ENCODE results near the gene PTPRS.

PTPRS gene

GRCh38 chr19:5337708-5338655 is 2.6 kb downstream of the PTPRS start:
- TF ChIP-seq, protein P1, sequence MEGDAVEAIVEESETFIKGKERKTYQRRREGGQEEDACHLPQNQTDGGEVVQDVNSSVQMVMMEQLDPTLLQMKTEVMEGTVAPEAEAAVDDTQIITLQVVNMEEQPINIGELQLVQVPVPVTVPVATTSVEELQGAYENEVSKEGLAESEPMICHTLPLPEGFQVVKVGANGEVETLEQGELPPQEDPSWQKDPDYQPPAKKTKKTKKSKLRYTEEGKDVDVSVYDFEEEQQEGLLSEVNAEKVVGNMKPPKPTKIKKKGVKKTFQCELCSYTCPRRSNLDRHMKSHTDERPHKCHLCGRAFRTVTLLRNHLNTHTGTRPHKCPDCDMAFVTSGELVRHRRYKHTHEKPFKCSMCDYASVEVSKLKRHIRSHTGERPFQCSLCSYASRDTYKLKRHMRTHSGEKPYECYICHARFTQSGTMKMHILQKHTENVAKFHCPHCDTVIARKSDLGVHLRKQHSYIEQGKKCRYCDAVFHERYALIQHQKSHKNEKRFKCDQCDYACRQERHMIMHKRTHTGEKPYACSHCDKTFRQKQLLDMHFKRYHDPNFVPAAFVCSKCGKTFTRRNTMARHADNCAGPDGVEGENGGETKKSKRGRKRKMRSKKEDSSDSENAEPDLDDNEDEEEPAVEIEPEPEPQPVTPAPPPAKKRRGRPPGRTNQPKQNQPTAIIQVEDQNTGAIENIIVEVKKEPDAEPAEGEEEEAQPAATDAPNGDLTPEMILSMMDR (IDR thresholded peaks at IDR 0.05; ENCODE audit: low read depth, low read length) = no peak
- TF ChIP-seq EZH2phosphoT487 (IDR thresholded peaks at IDR 0.05; ENCODE audit: low read depth) = no peak

GRCh38 chr19:5337126-5337525 is 3.5 kb downstream of the PTPRS start:
- Histone ChIP-seq H3K4me2 (ENCODE audit: low read length) (no peak overlapping the region), H3K79me2 (ENCODE audit: low read length) (no peaks in the 10 kb centered on the region), H2AFZ (ENCODE audit: low read depth, low read length) (no peak overlapping the region), H3K27ac (ENCODE audit: low read length) (no peak overlapping the region), H3K36me3 (replicated peaks; ENCODE audit: low read depth, low read length) (no peaks in the 10 kb centered on the region), H4K20me1 (ENCODE audit: insufficient read depth, low read length) (no peaks in the 10 kb centered on the region), H3K27me3 (ENCODE audit: low read depth, low read length) (peaks cover 24% of the 10 kb centered on the region), H3K4me3 (ENCODE audit: low read length) (no peak overlapping the region), H3K4me1 (ENCODE audit: low read length) (peaks cover 33% of the 10 kb centered on the region), H3K9me3 (ENCODE audit: insufficient read depth, low read length) (no peaks in the 10 kb centered on the region), H3K9ac (ENCODE audit: low read length) (no peak overlapping the region)
- TF ChIP-seq, protein P1 (IDR thresholded peaks at IDR 0.05; ENCODE audit: low read depth, low read length) = no peak
- TF ChIP-seq EZH2phosphoT487 (IDR thresholded peaks at IDR 0.05; ENCODE audit: low read depth) = no peak

More at GRCh38 chr19:5337708-5338655, 2.6 kb downstream of the PTPRS start:
- no peak overlapping the region for H2AFZ ChIP-seq (ENCODE audit: low read depth, low read length)
- no peak overlapping the region for H3K4me3 ChIP-seq (ENCODE audit: low read length)
- H3K79me2 ChIP-seq (ENCODE audit: low read length) = no peaks in the 10 kb centered on the region
- H3K9ac ChIP-seq (ENCODE audit: low read length) = no peak overlapping the region
- no peaks in the 10 kb centered on the region for H3K9me3 ChIP-seq (ENCODE audit: insufficient read depth, low read length)
- peaks cover 24% of the 10 kb centered on the region for H3K27me3 ChIP-seq (ENCODE audit: low read depth, low read length)
- peak overlapping the region; percentile 15; the same call in 1 of the 2 replicates for H3K4me2 ChIP-seq (ENCODE audit: low read length)
- peaks cover 33% of the 10 kb centered on the region for H3K4me1 ChIP-seq (ENCODE audit: low read length)
- no peaks in the 10 kb centered on the region for H3K36me3 ChIP-seq (replicated peaks; ENCODE audit: low read depth, low read length)
- H4K20me1 ChIP-seq (ENCODE audit: insufficient read depth, low read length) = no peaks in the 10 kb centered on the region
- H3K27ac ChIP-seq (ENCODE audit: low read length) = no peak overlapping the region

- no peaks in the 10 kb centered on the region for H3K36me3 ChIP-seq (replicated peaks; ENCODE audit: low read depth, low read length)
- no peaks in the 10 kb centered on the region for H3K9me3 ChIP-seq (ENCODE audit: insufficient read depth, low read length)
- peak overlapping the region; percentile 63 for H3K4me3 ChIP-seq (ENCODE audit: low read length)
- no peaks in the 10 kb centered on the region for H3K79me2 ChIP-seq (ENCODE audit: low read length)
- H4K20me1 ChIP-seq (ENCODE audit: insufficient read depth, low read length) = no peaks in the 10 kb centered on the region
- peaks cover 33% of the 10 kb centered on the region for H3K4me1 ChIP-seq (ENCODE audit: low read length)
- peaks cover 24% of the 10 kb centered on the region for H3K27me3 ChIP-seq (ENCODE audit: low read depth, low read length)
- H3K9ac ChIP-seq (ENCODE audit: low read length) = no peak overlapping the region
- no peak for TF ChIP-seq EZH2phosphoT487 (IDR thresholded peaks at IDR 0.05; ENCODE audit: low read depth)
- TF ChIP-seq, protein P1 (IDR thresholded peaks at IDR 0.05; ENCODE audit: low read depth, low read length) = no peak
- peak overlapping the region; percentile 80 for H3K4me2 ChIP-seq (ENCODE audit: low read length)
- no peak overlapping the region for H3K27ac ChIP-seq (ENCODE audit: low read length)
- H2AFZ ChIP-seq (ENCODE audit: low read depth, low read length) = no peak overlapping the region
These were observed 4.2 kb downstream of the PTPRS start for GRCh38 chr19:5336195-5336965.

GRCh38 chr19:5335593-5335992 is 5.0 kb downstream of the PTPRS start:
- H3K79me2 ChIP-seq (ENCODE audit: low read length) = no peaks in the 10 kb centered on the region
- H3K4me1 ChIP-seq (ENCODE audit: low read length) = peaks cover 36% of the 10 kb centered on the region
- H3K27me3 ChIP-seq (ENCODE audit: low read depth, low read length) = peaks cover 24% of the 10 kb centered on the region
- H4K20me1 ChIP-seq (ENCODE audit: insufficient read depth, low read length) = no peaks in the 10 kb centered on the region
- 0 out of 2 replicates have a peak overlapping the region, but pooled peaks have one; percentile 20 for H2AFZ ChIP-seq (ENCODE audit: low read depth, low read length)
- peak overlapping the region; percentile 30; the same call in 1 of the 2 replicates for H3K9ac ChIP-seq (ENCODE audit: low read length)
- no peaks in the 10 kb centered on the region for H3K36me3 ChIP-seq (replicated peaks; ENCODE audit: low read depth, low read length)
- peak overlapping the region; percentile 80 for H3K4me2 ChIP-seq (ENCODE audit: low read length)
- TF ChIP-seq EZH2phosphoT487 (IDR thresholded peaks at IDR 0.05; ENCODE audit: low read depth) = no peak
- TF ChIP-seq, protein P1 (IDR thresholded peaks at IDR 0.05; ENCODE audit: low read depth, low read length) = peak; percentile 32; the same call in 1 of the 2 replicates
- H3K4me3 ChIP-seq (ENCODE audit: low read length) = peak overlapping the region; percentile 63
- no peak overlapping the region for H3K27ac ChIP-seq (ENCODE audit: low read length)
- no peaks in the 10 kb centered on the region for H3K9me3 ChIP-seq (ENCODE audit: insufficient read depth, low read length)
